Renal pelvis (tissue), 4 donors: ENCODE data around the gene SMYD3. TPM values are rescaled to one million over a fixed set of nuclear protein-coding genes. Genes with fewer than 3 reads are reported as not detected.
A peak's percentile ranks its signal among the peaks of the same experiment; 100 is the strongest.

Experiments
- DNase-seq: peaks from one replicate; pipeline ENCODE4 v3.0.0-alpha.2; 2013
- polyA plus RNA-seq, 3 donors: library from polyadenylated mRNA; unstranded; fragments of 120-200 nt; gene quantifications; one replicate each; pipeline ENCODE4 v1.2.1, GENCODE V29; 2013; ENCODE audit not compliant: insufficient read length in 3 of 3

The SMYD3 gene
- polyA plus RNA-seq, 3 donors: 25.8 to 30.3 (median 26.1) TPM

GRCh38 chr1:246151796-246152434, 355.2 kb downstream of the SMYD3 start:
- no peak for DNase-seq

- no peak for DNase-seq
These were observed 357.5 kb downstream of the SMYD3 start for GRCh38 chr1:246149543-246149942.

- DNase-seq: no peak
These were observed 359.3 kb downstream of the SMYD3 start for GRCh38 chr1:246147524-246148461.

- DNase-seq: no peak
These were observed 360.1 kb downstream of the SMYD3 start for GRCh38 chr1:246146804-246147523.

- DNase-seq: no peak
These were observed 361.2 kb downstream of the SMYD3 start for GRCh38 chr1:246145900-246146299.

GRCh38 chr1:246144931-246145330, 362.1 kb downstream of the SMYD3 start:
- DNase-seq: no peak

- DNase-seq: no peak
These were observed 364.7 kb downstream of the SMYD3 start for GRCh38 chr1:246142320-246142893.

- DNase-seq: no peak
These were observed 365.8 kb downstream of the SMYD3 start for GRCh38 chr1:246141306-246141705.

- DNase-seq: no peak
These were observed 367.3 kb downstream of the SMYD3 start for GRCh38 chr1:246139745-246140182.

GRCh38 chr1:246138781-246139180, 368.3 kb downstream of the SMYD3 start:
- no peak for DNase-seq

- no peak for DNase-seq
These were observed 370.6 kb downstream of the SMYD3 start for GRCh38 chr1:246136477-246136876.

GRCh38 chr1:246134789-246135188, 372.3 kb downstream of the SMYD3 start:
- DNase-seq: no peak

- DNase-seq: no peak
These were observed 376.0 kb downstream of the SMYD3 start for GRCh38 chr1:246131095-246131494.

- DNase-seq: no peak
These were observed 378.5 kb downstream of the SMYD3 start for GRCh38 chr1:246128494-246129069.

- DNase-seq: no peak
These were observed 380.5 kb downstream of the SMYD3 start for GRCh38 chr1:246126580-246126979.

GRCh38 chr1:246122071-246122470, 385.0 kb downstream of the SMYD3 start:
- DNase-seq: no peak

GRCh38 chr1:246121533-246121932, 385.5 kb downstream of the SMYD3 start:
- DNase-seq: no peak

GRCh38 chr1:246117066-246117791, 389.9 kb downstream of the SMYD3 start:
- DNase-seq: peak; percentile 57

GRCh38 chr1:246114369-246114768, 392.7 kb downstream of the SMYD3 start:
- DNase-seq: no peak

- DNase-seq: peak; percentile 17
These were observed 393.5 kb downstream of the SMYD3 start for GRCh38 chr1:246113555-246114095.

GRCh38 chr1:246111570-246111969, 395.5 kb downstream of the SMYD3 start:
- no peak for DNase-seq
